Tongue (tissue), 2 donors: Measurements from ENCODE around the gene PPAT. TPM values are rescaled to one million over a fixed set of nuclear protein-coding genes. Genes with fewer than 3 reads are reported as not detected.
"Not testable (repeated sequence)": the region's sequence is repeated elsewhere in the genome, so short reads cannot be mapped to it uniquely, and the experiment has no call there.

ENCODE experiments used
- DNase-seq: peaks from one replicate; pipeline ENCODE4 v3.0.0-alpha.2; 2015
- total RNA-seq: library from RNA; depleted of rRNA; stranded (reverse); fragments of >200 nt; gene quantifications from one replicate; pipeline ENCODE4 v1.2.3, GENCODE V29; 2014

PPAT gene
- total RNA-seq, 1 donor from 2014 or later = 11.6 TPM

DNA sequence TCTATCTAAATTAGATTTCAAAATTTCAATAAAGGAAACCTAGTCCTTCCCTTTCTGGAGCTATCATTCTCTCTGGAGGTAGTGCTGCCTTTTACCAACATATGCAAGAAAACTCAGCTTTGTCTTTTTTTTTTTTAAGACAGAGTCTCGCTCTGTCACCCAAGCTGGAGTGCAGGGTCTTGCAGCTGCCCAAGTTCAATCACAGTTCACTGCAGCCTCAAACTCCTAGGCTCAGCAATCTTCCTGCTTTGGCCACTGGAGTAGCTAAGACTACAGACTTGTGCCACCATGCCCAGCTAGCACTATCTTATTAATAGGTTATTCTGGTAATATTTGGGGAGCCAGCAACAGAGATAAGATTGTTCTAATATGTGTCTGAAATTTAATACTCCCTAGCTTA is 60.5 kb downstream of the PPAT start:
- peak; percentile 41 for DNase-seq

DNA sequence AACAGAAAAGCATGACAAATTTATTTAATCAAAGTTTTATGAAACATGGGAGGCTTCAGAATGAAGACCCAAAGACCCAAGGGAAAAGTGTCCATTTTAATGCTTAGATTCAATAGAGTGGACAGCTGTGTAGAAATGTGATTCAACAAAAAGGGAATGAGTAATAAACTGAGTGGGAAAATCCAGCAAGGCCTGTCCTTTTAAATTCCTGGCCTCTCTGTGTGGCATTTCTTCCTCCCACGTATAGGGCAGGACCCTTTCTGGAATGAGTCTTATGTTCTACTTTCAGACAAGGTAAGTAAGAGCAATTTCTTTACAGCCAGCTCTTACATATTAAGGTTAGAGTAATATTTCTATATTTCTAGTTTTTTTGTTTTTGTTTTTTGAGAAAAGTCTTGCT is 62.6 kb downstream of the PPAT start:
- no peak for DNase-seq

DNA sequence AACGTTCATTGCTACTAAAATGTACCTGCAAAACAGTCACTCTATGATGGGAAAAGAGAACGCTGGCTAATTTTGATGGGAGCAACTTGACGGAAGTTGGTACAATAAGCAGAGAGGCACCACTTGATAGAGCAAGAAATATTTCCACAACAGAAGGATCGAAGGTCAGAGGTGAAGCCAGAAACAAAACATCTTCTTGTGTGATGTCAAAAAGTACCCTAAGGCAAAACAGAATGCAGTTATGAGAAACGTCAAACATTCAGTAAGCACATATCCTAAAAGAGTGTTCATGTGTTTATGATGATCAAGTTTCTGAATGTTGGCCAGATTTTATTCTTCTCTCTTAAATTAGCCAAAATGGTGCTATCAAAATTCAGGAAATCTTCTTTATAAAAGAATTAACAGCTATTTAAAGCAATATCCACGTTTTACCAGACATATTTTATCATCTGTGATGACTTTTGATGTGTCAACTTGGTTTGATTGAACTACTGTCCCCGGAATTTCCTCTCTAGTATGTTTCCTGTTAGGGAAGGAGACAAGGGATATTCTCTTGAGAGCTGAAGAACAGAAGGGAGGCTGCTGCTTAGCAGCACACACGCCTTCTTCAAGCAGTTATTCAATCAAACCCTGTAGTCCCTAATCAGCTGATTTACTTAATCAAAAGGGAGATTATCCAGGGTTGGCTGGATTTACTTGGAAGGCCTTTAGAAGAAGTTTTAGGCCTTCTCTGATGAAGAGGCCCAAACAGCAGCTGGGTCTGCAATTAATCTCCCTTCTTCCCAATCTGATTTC is 63.8 kb downstream of the PPAT start:
- no peak for DNase-seq

DNA sequence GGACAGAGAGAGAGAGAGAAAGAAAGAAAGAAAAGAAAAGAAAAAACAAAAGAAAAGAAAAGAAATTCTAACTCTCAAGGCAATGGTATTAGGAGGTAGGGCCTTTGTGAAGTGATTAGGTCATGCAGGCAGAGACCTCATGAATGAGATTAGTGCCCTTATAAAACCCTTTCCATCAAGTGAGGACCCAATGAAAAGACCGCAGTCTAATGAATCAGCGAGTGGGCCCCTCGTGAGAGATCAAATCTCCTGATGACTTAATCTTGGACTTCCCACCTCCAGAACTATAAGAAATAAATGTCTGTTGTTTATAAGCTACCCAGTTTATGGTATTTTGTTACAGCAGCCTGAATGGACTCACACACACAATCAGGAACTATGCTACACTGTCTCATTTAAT is 65.0 kb downstream of the PPAT start:
- no peak for DNase-seq

DNA sequence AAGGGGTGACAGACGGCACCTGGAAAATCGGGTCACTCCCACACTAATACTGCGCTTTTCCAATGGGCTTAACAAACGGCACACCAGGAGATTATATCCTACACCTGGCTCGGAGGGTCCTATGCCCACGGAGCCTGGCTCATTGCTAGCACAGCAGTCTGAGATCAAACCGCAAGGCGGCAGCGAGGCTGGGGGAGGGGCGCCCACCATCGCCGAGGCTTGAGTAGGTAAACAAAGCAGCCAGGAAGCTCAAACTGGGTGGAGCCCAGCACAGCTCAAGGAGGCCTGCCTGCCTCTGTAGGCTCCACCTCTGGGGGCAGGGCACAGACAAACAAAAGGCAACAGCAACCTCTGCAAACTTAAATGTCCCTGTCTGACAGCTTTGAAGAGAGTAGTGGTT is 72.4 kb downstream of the PPAT start:
- not testable (repeated sequence) for DNase-seq

DNA sequence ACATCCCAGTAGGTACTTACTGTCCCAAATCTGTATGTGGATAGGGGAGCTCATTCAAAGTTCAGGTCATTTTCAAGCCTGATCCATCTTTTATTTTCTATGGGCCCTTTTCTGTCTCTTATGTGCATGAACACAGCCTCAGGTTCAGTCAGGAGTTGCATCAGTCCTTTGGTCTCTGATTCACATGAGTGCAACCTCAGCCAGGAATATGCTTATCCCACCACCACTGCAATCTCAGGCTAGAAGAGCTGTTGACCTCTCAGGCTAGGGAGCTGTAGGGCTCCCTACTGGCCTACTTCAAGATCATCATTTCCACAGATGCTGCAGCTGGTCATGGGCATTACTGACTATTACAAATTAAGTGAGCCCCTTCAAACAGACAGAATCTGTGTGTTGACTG is 75.3 kb downstream of the PPAT start:
- DNase-seq = no peak

DNA sequence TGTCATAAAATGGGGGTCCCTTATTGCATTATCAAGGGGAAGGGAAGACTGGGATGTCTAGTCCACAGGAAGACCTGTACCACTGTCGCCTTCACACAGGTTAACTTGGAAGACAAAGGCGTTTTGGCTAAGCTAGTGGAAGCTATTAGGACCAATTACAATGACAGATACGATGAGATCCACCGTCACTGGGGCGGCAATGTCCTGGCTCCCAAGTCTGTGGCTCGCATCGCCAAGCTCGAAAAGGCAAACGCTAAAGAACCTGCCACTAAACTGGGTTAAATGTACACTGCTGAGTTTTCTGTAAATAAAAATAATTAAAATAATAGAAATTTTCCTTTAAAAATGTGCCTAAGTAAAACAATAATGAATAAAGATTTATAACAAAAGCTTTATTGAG is 78.8 kb downstream of the PPAT start:
- DNase-seq = no peak

DNA sequence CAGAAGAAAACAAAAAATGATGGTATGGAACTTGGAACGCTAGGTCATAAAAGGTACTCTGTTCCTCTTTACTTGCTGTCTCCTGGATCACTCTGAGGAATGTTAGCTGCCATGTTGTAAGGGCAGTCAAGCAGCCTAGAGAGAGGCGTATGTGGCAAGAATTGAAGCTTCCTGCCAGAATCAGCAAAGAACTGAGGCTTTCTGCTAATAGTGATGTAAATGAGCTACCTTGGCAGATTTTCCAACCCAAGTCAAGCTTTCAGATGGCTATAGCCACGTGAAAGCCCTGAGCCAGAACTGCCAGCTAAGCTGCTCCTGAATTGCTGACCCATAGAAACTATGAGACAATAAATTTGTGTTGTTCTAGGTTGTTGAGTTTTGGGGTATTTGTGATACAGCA is 86.8 kb downstream of the PPAT start:
- no peak for DNase-seq

DNA sequence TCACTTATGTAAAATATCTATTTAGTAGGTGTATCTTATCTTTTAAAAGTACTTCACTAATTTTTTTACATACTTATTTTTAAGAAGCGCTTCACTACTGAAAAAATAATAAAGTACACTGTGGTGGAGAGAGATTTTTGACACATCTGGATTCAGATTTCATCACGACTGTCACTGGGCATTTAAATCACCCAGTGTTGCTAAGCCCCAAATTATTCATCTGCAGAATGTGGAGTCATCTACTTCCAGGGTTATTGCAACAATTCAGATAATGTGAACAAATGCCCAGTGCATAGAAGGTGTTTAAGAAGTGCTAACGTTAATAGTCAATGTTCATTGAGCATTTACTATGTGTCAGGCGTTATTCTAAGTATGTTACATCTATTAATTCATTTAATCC is 90.0 kb downstream of the PPAT start:
- no peak for DNase-seq

Other genes with a start within 250 kb of the PPAT start
- gene AASDH, start 48.1 kb downstream of the PPAT start, total RNA-seq = 15.4 TPM
- 32.1 TPM for gene PAICS, start 645 bp upstream of the PPAT start, total RNA-seq
- gene SRP72, start 32.0 kb upstream of the PPAT start, total RNA-seq = 43.3 TPM
- not detected for gene ARL9, start 70.2 kb upstream of the PPAT start, total RNA-seq
- 60.1 TPM for gene HOPX, start 245.7 kb upstream of the PPAT start, total RNA-seq